ENCODE measurements around the gene SASH1. TPM values are rescaled to one million over a fixed set of nuclear protein-coding genes. Genes with fewer than 3 reads are reported as not detected.

SASH1 gene
- total RNA-seq, 2 donors from 2014 or later, result 21.0 to 49.8 TPM

DNA sequence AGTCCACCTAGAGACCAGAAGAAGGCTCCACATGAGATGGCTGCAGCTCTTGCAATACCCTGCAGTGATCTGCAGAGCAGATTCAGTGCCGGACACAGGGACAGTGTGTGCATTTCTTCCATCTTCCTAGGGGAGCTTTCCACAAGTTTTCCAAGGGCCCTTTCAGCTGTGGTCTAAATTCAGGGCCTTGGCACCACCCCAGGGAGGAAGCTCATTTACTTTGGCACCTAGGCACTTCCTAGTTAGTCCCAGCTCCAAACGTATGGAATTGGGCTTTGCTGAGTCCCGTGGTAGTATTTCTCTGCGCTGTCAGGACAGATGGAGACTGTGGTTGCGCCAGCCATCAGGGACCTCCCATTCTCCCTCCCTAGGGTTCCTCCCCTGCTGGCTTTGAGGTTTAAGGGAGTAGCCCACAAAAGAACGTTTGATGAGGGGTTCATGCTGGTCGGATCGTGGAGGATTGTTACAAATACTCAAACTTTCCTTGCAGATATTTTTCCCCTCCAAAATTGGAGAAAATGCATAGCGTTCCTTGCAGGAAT is 221.9 kb downstream of the SASH1 start:
- ATAC-seq, result no peak
- intact Hi-C loops (cut with DNase I), result no loop called here
- DNase-seq, result no peak
- TF ChIP-seq, protein P1, sequence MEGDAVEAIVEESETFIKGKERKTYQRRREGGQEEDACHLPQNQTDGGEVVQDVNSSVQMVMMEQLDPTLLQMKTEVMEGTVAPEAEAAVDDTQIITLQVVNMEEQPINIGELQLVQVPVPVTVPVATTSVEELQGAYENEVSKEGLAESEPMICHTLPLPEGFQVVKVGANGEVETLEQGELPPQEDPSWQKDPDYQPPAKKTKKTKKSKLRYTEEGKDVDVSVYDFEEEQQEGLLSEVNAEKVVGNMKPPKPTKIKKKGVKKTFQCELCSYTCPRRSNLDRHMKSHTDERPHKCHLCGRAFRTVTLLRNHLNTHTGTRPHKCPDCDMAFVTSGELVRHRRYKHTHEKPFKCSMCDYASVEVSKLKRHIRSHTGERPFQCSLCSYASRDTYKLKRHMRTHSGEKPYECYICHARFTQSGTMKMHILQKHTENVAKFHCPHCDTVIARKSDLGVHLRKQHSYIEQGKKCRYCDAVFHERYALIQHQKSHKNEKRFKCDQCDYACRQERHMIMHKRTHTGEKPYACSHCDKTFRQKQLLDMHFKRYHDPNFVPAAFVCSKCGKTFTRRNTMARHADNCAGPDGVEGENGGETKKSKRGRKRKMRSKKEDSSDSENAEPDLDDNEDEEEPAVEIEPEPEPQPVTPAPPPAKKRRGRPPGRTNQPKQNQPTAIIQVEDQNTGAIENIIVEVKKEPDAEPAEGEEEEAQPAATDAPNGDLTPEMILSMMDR (IDR thresholded peaks at IDR 0.05), result no peak
- no peak for TF ChIP-seq POLR2A (IDR thresholded peaks at IDR 0.05)
- Histone ChIP-seq H3K4me3 (no peak overlapping the region), H3K36me3 (replicated peaks in 1 of 2; ENCODE audit: insufficient read depth in 1 of 2, low read depth in 2 of 2) (no peaks in the 10 kb centered on the region), H3K27ac (no peak overlapping the region), H3K9me3 (no peaks in the 10 kb centered on the region), H3K27me3 (no peaks in the 10 kb centered on the region), H3K4me1 (peaks cover 6% of the 10 kb centered on the region)
- 65 to 84% methylated on average over 8 to 9 of the region's 9 CpGs for WGBS, 2 donors

DNA sequence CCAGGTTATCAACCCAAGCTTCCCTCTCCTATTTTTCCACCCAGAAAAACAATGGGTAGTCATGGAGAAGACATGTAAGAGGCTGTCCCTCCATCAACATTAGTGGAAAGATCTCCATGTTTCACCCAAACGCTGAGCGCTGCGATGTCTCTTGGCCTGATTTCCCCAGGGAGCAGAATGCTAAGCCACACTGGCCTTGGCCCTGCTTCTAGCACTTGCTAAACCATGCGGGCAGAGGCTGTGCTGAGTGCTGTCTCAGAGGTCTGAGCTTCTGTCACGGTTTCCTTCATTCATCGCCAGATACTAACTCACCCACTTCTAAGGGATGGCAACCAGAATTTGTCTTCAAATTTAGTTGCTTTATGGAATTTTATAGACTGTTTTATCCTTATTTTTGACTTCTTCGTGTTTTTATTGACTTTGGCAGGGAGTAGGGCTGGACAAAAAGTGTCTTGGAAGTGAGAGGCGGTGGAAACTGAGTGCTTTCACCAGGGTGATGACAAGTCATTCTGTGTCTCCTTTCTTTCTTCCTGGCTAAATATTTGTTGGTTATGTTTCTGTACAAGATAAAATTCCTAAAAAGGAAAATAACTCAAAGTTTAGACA is 222.8 kb downstream of the SASH1 start:
- H3K36me3 ChIP-seq (replicated peaks in 1 of 2; ENCODE audit: insufficient read depth in 1 of 2, low read depth in 2 of 2), result no peaks in the 10 kb centered on the region
- TF ChIP-seq POLR2A (IDR thresholded peaks at IDR 0.05), result no peak
- TF ChIP-seq, protein P1 (IDR thresholded peaks at IDR 0.05), result no peak
- no peak for DNase-seq
- peaks cover under 1% of the 10 kb centered on the region for H3K4me1 ChIP-seq
- no peak overlapping the region for H3K27ac ChIP-seq
- 73 to 80% methylated on average over 8 of the region's 8 CpGs for WGBS, 2 donors
- ATAC-seq, result no peak
- no peak overlapping the region for H3K4me3 ChIP-seq
- intact Hi-C loops (cut with DNase I), result no loop called here
- no peaks in the 10 kb centered on the region for H3K9me3 ChIP-seq
- no peaks in the 10 kb centered on the region for H3K27me3 ChIP-seq

DNA sequence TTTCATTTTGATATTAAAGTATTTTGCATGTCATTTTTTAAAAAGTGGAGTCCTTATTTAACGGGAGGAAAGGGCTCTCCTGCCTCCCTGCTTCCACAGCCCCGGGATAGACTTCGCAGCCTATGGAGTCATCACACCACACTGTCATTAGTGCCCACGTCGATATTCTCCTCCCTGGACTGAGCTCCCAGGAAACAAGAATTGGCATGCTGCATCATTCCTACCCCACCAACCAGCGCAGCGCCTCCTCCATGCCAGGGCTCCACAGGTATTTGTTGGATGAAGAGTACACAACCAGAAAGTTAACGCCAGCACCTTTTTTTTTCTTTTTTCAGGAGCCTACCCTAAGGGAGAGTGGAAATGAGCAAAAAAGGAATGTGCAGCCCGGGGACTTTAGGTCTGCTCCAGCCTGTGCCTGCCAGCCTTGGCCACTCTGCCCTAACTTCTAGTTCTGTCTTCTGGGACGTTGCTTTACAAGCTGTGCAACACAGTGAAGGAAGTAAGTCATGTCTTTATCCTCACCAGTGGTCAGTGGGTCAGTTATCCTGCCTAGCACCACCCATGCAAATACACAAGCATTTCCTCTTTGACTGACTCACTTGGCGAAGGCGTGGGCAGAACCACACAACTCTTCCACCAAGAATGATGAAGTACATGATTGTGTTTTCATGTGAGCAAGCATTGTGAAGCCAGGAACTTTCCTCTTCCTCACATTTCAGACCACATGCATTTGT is 223.5 kb downstream of the SASH1 start:
- DNase-seq (peak in 1 of 4 donors; percentile 53), ATAC-seq (no peak)
- H3K27ac ChIP-seq, result no peak overlapping the region
- no peaks in the 10 kb centered on the region for H3K36me3 ChIP-seq (replicated peaks in 1 of 2; ENCODE audit: insufficient read depth in 1 of 2, low read depth in 2 of 2)
- WGBS, 2 donors, result 70 to 83% methylated on average over 11 to 12 of the region's 12 CpGs
- no peaks in the 10 kb centered on the region for H3K27me3 ChIP-seq
- intact Hi-C loops (cut with DNase I), result no loop called here
- no peak for TF ChIP-seq POLR2A (IDR thresholded peaks at IDR 0.05)
- TF ChIP-seq, protein P1 (IDR thresholded peaks at IDR 0.05), result no peak
- no peak overlapping the region for H3K4me3 ChIP-seq
- H3K9me3 ChIP-seq, result no peaks in the 10 kb centered on the region
- H3K4me1 ChIP-seq, result no peaks in the 10 kb centered on the region

DNA sequence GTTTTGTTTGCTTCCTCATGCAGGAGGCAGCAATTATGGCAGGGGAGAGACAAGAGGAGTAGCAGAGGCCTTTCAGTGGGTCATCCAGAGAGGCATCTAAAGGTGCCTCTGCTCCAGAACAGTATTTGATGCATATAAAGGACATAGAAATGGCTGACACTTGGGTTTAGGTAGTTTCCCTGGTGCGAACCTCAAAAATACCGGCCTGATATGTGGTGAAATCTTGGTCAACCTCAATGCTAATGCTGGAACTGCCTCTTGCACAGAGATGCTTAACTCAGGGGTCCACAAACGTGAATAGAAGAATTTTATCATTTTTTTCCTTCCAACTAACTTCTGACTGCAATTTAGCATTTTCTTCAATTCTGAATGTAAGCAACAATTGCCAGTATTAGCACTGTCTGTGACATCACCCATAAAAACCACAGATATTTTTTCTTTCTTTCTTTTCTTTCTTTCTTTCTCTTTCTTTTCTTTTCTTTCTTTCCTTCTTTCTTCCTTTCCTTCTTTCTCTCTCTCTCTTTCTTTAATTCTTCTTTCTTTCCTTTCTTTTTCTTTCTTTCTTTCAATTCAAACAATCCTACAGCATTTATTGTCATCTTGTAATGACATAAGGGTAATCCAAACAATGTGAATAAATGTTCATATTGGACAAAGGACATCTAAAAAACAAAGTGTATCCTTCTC is 224.2 kb downstream of the SASH1 start:
- Histone ChIP-seq H3K4me3 (no peak overlapping the region), H3K9me3 (no peaks in the 10 kb centered on the region), H3K27ac (no peak overlapping the region), H3K36me3 (replicated peaks in 1 of 2; ENCODE audit: insufficient read depth in 1 of 2, low read depth in 2 of 2) (no peaks in the 10 kb centered on the region), H3K27me3 (no peaks in the 10 kb centered on the region), H3K4me1 (no peaks in the 10 kb centered on the region)
- ATAC-seq, result no peak
- TF ChIP-seq POLR2A (IDR thresholded peaks at IDR 0.05), result no peak
- TF ChIP-seq, protein P1 (IDR thresholded peaks at IDR 0.05), result no peak
- intact Hi-C loops (cut with DNase I), result no loop called here
- no peak for DNase-seq
- 71 to 86% methylated on average over 3 of the region's 3 CpGs for WGBS, 2 donors

Measured in body of pancreas (tissue), 4 donors.